Uterus (tissue), 4 donors: ENCODE results near the gene PHC2. TPM values are rescaled to one million over a fixed set of nuclear protein-coding genes. Genes with fewer than 3 reads are reported as not detected.
A peak's percentile ranks its signal among the peaks of the same experiment; 100 is the strongest.

Experiments used
- DNase-seq, 2 donors: peaks; one replicate each; pipeline ENCODE4 v3.0.0-alpha.2; 2019 to 2020
- H3K27ac ChIP-seq, 2 donors: fragments of 200-600 bp; sonication (generic); 1 replicate in 1 of 2; 2 replicates in 1 of 2; pipeline ENCODE4 v1.5.1; 2016 to 2018
- H3K27me3 ChIP-seq, 2 donors: fragments of 200-600 bp; sonication (generic); one replicate each; pipeline ENCODE4 v1.5.1; 2018 to 2019; ENCODE audit warnings: control low read depth in 1 of 2
- H3K36me3 ChIP-seq, 2 donors: fragments of 200-600 bp; sonication (generic); one replicate each; pipeline ENCODE4 v1.5.1; 2019; ENCODE audit warnings: control low read depth in 1 of 2
- H3K4me1 ChIP-seq, 2 donors: fragments of 200-600 bp; sonication (generic); one replicate each; pipeline ENCODE4 v1.5.1; 2018 to 2019; ENCODE audit warnings: control low read depth in 1 of 2
- H3K4me3 ChIP-seq, 2 donors: fragments of 200-600 bp; sonication (generic); 1 replicate in 1 of 2; 2 replicates in 1 of 2; pipeline ENCODE4 v1.5.1; 2018 to 2019; ENCODE audit warnings: mild to moderate bottlenecking in 1 of 2
- H3K9me3 ChIP-seq, 2 donors: fragments of 200-600 bp; sonication (generic); one replicate each; pipeline ENCODE4 v1.5.1; 2019; ENCODE audit warnings: control low read depth in 1 of 2
- CTCF ChIP-seq, 4 experiments: fragments of 200-600 bp in 2 of 4; fragments of 450-650 bp in 2 of 4; sonication (generic) in 2 of 4; IDR thresholded peaks; one replicate each; pipeline ENCODE4 v1.5.1; 2016 to 2019; ENCODE audit warnings: antibody characterized with exemption in 4 of 4, mild to moderate bottlenecking in 2 of 4, moderate library complexity in 1 of 4
- POLR2A ChIP-seq, 2 donors: fragments of 450-650 bp; IDR thresholded peaks; one replicate each; pipeline ENCODE4 v1.6.1; 2016; ENCODE audit warnings: antibody characterized with exemption in 2 of 2, mild to moderate bottlenecking in 1 of 2, moderate library complexity in 1 of 2
- intact Hi-C: fragments of 100-400 bp; cut with DNase I; formaldehyde crosslinking; loops from one replicate; pipeline ENCODE4 v1.15.1; 2023; ENCODE audit warnings: low total_unique reads
- total RNA-seq, 4 donors: library from RNA; depleted of rRNA in 3 of 4; stranded (reverse); fragments of >200 nt in 3 of 4; gene quantifications; one replicate each; pipeline versions ENCODE4 v1.1.0 to v1.2.4, GENCODE V29; 2014 to 2023
- donor health status: DM: yes; HTN: yes; CAD: no.

PHC2 gene
- total RNA-seq, 4 donors from 2014 or later, result 51.5 to 203 (median 102) TPM

- no peaks in the 10 kb centered on the region for H3K9me3 ChIP-seq
- no peak overlapping the region for H3K4me3 ChIP-seq
- no peaks in the 10 kb centered on the region for H3K36me3 ChIP-seq
- no peak for DNase-seq
- intact Hi-C loops, result no loop called here
- peaks cover 8 to 27% of the 10 kb centered on the region in 2 donors for H3K4me1 ChIP-seq
- H3K27me3 ChIP-seq, result no peaks in the 10 kb centered on the region
- TF ChIP-seq POLR2A (IDR thresholded peaks at IDR 0.05), result no peak
- no peak for TF ChIP-seq CTCF (IDR thresholded peaks at IDR 0.05)
- H3K27ac ChIP-seq, result peak overlapping the region in 1 of 2 donors; percentile 6
Observed at GRCh38 chr1:33330906-33331305, 100.0 kb downstream of the PHC2 start.

DNA sequence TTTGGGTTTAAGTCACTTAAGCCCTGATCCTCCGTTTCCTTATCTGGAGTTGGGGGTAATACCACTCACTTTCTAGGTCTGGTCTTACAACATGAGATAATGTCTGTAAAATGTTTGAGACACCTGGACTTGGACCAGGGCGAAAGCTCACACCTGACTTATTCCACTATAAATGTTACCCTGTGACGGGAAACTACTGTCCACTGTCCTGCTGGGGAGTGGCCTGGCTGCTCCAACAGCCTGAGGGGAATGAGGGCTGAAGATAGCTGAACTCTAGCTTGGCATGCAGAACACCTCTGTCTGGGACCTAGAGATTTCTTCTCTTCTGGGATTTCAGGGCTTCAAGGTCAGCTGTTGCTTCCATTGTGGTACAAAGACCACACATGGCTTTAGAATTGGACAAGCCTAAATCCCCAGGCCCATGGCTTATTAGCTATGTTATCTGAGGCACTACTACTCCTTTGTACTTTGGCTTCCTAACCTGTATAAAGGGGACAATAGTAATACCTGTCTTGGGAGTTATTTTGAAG is 100.5 kb downstream of the PHC2 start:
- intact Hi-C loops, result no loop called here
- Histone ChIP-seq H3K36me3 (no peaks in the 10 kb centered on the region), H3K4me1 (peaks cover 5 to 25% of the 10 kb centered on the region in 2 donors), H3K27me3 (no peaks in the 10 kb centered on the region), H3K9me3 (no peaks in the 10 kb centered on the region), H3K4me3 (no peak overlapping the region), H3K27ac (no peak overlapping the region)
- TF ChIP-seq CTCF (IDR thresholded peaks at IDR 0.05) (no peak), POLR2A (IDR thresholded peaks at IDR 0.05) (no peak)
- DNase-seq, result no peak

DNA sequence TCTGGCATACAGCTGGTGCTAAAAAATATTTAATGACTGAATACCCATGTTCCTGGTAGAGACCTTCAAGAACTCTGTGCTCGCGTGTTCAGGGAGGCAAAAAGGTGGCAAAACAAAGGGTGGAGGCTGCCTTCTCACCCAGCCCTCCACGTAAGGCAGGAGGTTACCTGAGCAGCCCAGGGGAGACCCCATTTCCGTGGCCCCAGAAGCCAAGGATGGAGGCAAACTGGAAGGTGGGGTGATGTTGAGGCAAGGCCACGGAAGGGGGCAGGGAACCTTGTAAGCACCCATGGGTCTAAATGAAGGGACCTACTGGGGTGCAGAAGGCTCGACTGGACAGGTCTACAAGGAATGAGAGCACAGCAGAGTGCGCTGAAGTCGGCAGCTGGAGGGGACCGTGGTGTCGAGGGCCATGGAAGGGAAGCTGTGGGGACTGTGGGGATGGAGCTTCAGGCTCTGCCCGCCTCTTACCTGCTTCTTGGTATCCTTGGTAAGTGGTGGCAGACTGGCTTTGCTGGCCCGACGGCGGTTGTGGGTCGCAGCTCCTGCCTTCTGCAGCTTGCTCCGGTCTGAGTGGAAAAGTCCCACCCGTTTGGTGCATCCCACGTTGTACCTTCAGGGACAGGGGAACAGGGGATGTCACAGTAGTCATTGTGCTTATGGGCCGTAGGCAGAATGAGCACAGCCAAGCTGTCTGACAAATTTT is 101.1 kb downstream of the PHC2 start:
- Histone ChIP-seq H3K9me3 (no peaks in the 10 kb centered on the region), H3K4me1 (peaks cover 3 to 18% of the 10 kb centered on the region in 2 donors), H3K27ac (no peak overlapping the region), H3K36me3 (no peaks in the 10 kb centered on the region), H3K27me3 (no peaks in the 10 kb centered on the region), H3K4me3 (no peak overlapping the region)
- no peak for TF ChIP-seq CTCF (IDR thresholded peaks at IDR 0.05)
- no peak for TF ChIP-seq POLR2A (IDR thresholded peaks at IDR 0.05)
- no peak for DNase-seq
- intact Hi-C loops, result no loop called here

GRCh38 chr1:33328817-33329216 is 102.1 kb downstream of the PHC2 start:
- Histone ChIP-seq H3K27me3 (no peaks in the 10 kb centered on the region), H3K4me3 (no peak overlapping the region), H3K9me3 (no peaks in the 10 kb centered on the region), H3K4me1 (peaks cover 0 to 10% of the 10 kb centered on the region in 2 donors), H3K36me3 (no peaks in the 10 kb centered on the region), H3K27ac (no peak overlapping the region)
- intact Hi-C loops, result no loop called here
- no peak for DNase-seq
- TF ChIP-seq CTCF (IDR thresholded peaks at IDR 0.05) (no peak), POLR2A (IDR thresholded peaks at IDR 0.05) (no peak)

- no peaks in the 10 kb centered on the region for H3K36me3 ChIP-seq
- intact Hi-C loops, result no loop called here
- no peak overlapping the region for H3K4me3 ChIP-seq
- no peak for TF ChIP-seq POLR2A (IDR thresholded peaks at IDR 0.05)
- no peak for TF ChIP-seq CTCF (IDR thresholded peaks at IDR 0.05)
- DNase-seq, result peak; percentile 41 to 62
- H3K27me3 ChIP-seq, result no peaks in the 10 kb centered on the region
- H3K4me1 ChIP-seq, result peaks cover 0 to 10% of the 10 kb centered on the region in 2 donors
- peak overlapping the region; percentile 5 to 39 for H3K27ac ChIP-seq
- H3K9me3 ChIP-seq, result no peaks in the 10 kb centered on the region
Observed at GRCh38 chr1:33327587-33328325, 103.1 kb downstream of the PHC2 start.
